ENCODE measurements around the gene IL25.

DNA sequence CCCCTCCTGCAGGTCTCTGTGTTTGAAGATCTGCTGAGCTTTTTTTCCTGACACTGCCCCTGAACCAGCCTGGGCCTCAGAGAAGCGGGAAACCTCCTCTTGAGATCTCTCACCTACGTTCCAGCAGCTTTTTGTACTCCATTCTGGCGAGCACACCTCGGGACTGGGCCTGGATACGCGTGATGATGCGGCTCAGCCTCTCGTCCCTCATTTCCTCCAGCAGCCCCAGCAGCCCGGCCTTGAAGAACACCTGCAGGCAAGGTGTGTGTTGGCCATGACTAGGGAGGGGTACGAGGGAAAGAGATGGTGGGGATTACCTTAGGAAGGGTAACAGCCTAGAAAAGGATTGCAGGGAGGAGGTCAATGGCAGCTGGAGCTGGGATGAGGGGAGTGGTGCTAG, 52.6 kb downstream of the IL25 start:
- no peak for TF ChIP-seq TAF1 (IDR thresholded peaks at IDR 0.05; ENCODE audit: low read depth)
- no peak for TF ChIP-seq EP300 (IDR thresholded peaks at IDR 0.05; ENCODE audit: borderline replicate concordance)
